ENCODE results near the gene SURF4.
"Not testable (repeated sequence)": the region's sequence is repeated elsewhere in the genome, so short reads cannot be mapped to it uniquely, and the experiment has no call there.

Gene SURF4

GRCh38 chr9:133397370-133397769 is 21.5 kb upstream of the SURF4 start:
- DNase-seq (ENCODE audit: low read depth in 2 of 2) = no peak

GRCh38 chr9:133396952-133397351 is 21.1 kb upstream of the SURF4 start:
- DNase-seq (ENCODE audit: low read depth in 2 of 2) = no peak

- no peak for DNase-seq (ENCODE audit: low read depth in 2 of 2)
Observed at GRCh38 chr9:133394687-133395271, 18.9 kb upstream of the SURF4 start.

- DNase-seq (ENCODE audit: low read depth in 2 of 2) = no peak
Observed at GRCh38 chr9:133393399-133393798, 17.5 kb upstream of the SURF4 start.

- DNase-seq (ENCODE audit: low read depth in 2 of 2) = not testable (repeated sequence)
Observed at GRCh38 chr9:133392308-133392707, 16.4 kb upstream of the SURF4 start.

- not testable (repeated sequence) for DNase-seq (ENCODE audit: low read depth in 2 of 2)
Observed at GRCh38 chr9:133391449-133391848, 15.6 kb upstream of the SURF4 start.

- no peak for DNase-seq (ENCODE audit: low read depth in 2 of 2)
Observed at GRCh38 chr9:133390713-133391112, 14.9 kb upstream of the SURF4 start.

- no peak for DNase-seq (ENCODE audit: low read depth in 2 of 2)
Observed at GRCh38 chr9:133389562-133389961, 13.7 kb upstream of the SURF4 start.

GRCh38 chr9:133389025-133389557 is 13.2 kb upstream of the SURF4 start:
- no peak for DNase-seq (ENCODE audit: low read depth in 2 of 2)

GRCh38 chr9:133387680-133388079 is 11.8 kb upstream of the SURF4 start:
- DNase-seq (ENCODE audit: low read depth in 2 of 2) = no peak

- DNase-seq (ENCODE audit: low read depth in 2 of 2) = no peak
Observed at GRCh38 chr9:133386338-133386737, 10.5 kb upstream of the SURF4 start.

- DNase-seq (ENCODE audit: low read depth in 2 of 2) = no peak
Observed at GRCh38 chr9:133385452-133385851, 9.6 kb upstream of the SURF4 start.

GRCh38 chr9:133384736-133385321 is 9.0 kb upstream of the SURF4 start:
- no peak for DNase-seq (ENCODE audit: low read depth in 2 of 2)

GRCh38 chr9:133383438-133383837 is 7.6 kb upstream of the SURF4 start:
- no peak for DNase-seq (ENCODE audit: low read depth in 2 of 2)

- no peak for DNase-seq (ENCODE audit: low read depth in 2 of 2)
Observed at GRCh38 chr9:133382507-133383141, 6.8 kb upstream of the SURF4 start.

- DNase-seq (ENCODE audit: low read depth in 2 of 2) = no peak
Observed at GRCh38 chr9:133380734-133381133, 4.9 kb upstream of the SURF4 start.

- no peak for DNase-seq (ENCODE audit: low read depth in 2 of 2)
Observed at GRCh38 chr9:133379153-133380086, 3.6 kb upstream of the SURF4 start.

- DNase-seq (ENCODE audit: low read depth in 2 of 2) = no peak
Observed at GRCh38 chr9:133378408-133378962, 2.6 kb upstream of the SURF4 start.

- DNase-seq (ENCODE audit: low read depth in 2 of 2) = no peak
Observed at GRCh38 chr9:133377721-133378216, 1.9 kb upstream of the SURF4 start.

- not testable (repeated sequence) for DNase-seq (ENCODE audit: low read depth in 2 of 2)
Observed at GRCh38 chr9:133377280-133377679, 1.4 kb upstream of the SURF4 start.

GRCh38 chr9:133375116-133375723 is 640 bp downstream of the SURF4 start:
- no peak for DNase-seq (ENCODE audit: low read depth in 2 of 2)

Measured in stimulated activated CD4-positive, alpha-beta T cell treated with anti-CD3 and anti-CD28 coated beads, Interleukin-1b, Interleukin-23, amount 100 ng/mL, for 4 hours (primary cell).